Measurements from ENCODE around the gene DMD.

DNA sequence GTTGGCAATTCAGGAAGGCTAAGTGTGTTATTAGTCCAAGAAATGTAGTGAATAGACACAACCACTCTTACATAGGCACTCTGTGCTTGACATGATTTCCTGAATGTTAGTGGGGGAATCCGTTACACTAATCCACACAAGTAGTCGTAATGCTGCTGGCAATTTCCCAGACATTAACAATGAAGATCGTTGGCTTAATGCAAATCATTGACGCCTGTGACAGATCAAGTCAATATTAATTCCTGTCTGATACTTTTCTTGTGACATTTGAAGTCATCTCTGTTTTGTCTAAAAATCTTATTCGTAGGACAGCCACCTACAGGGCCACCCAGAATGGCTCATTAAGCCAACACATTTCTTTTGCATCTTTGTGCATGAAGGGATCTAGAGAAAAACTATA, 1200.4 kb downstream of the DMD start:
- TF ChIP-seq, protein P1, sequence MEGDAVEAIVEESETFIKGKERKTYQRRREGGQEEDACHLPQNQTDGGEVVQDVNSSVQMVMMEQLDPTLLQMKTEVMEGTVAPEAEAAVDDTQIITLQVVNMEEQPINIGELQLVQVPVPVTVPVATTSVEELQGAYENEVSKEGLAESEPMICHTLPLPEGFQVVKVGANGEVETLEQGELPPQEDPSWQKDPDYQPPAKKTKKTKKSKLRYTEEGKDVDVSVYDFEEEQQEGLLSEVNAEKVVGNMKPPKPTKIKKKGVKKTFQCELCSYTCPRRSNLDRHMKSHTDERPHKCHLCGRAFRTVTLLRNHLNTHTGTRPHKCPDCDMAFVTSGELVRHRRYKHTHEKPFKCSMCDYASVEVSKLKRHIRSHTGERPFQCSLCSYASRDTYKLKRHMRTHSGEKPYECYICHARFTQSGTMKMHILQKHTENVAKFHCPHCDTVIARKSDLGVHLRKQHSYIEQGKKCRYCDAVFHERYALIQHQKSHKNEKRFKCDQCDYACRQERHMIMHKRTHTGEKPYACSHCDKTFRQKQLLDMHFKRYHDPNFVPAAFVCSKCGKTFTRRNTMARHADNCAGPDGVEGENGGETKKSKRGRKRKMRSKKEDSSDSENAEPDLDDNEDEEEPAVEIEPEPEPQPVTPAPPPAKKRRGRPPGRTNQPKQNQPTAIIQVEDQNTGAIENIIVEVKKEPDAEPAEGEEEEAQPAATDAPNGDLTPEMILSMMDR (IDR thresholded peaks at IDR 0.05; ENCODE audit: poor library complexity, severe bottlenecking): no peak
- TF ChIP-seq EZH2 (IDR thresholded peaks at IDR 0.05; ENCODE audit: borderline replicate concordance, insufficient read depth, low read length, poor library complexity, severe bottlenecking) (no peak), POLR2AphosphoS5 (IDR thresholded peaks at IDR 0.05) (peak; percentile 57), TAF1 (IDR thresholded peaks at IDR 0.05; ENCODE audit: low read depth) (no peak), REST (IDR thresholded peaks at IDR 0.05; ENCODE audit: borderline replicate concordance) (no peak), SMC3 (conservative IDR thresholded peaks at IDR 0.05; ENCODE audit: poor library complexity) (no peak), RAD21 (conservative IDR thresholded peaks at IDR 0.05) (no peak), EP300 (conservative IDR thresholded peaks at IDR 0.05; ENCODE audit: poor library complexity, severe bottlenecking) (peak; percentile 89), MXI1 (conservative IDR thresholded peaks at IDR 0.05; ENCODE audit: poor library complexity, severe bottlenecking) (no peak)
